KMS-11 (cell line): Measurements from ENCODE around the gene MLLT10.
"Not testable (repeated sequence)": the region's sequence is repeated elsewhere in the genome, so short reads cannot be mapped to it uniquely, and the experiment has no call there.

ENCODE experiments used
- H2AFZ ChIP-seq: fragments of 200-600 bp; sonication (generic); 2 replicates; pipeline ENCODE4 v1.6.1; 2016; ENCODE audit warnings: antibody characterized with exemption, mixed run types, low read depth
- H3K27ac ChIP-seq: fragments of 200-600 bp; sonication (generic); 2 replicates; pipeline ENCODE4 v1.6.1; 2016; ENCODE audit warnings: mild to moderate bottlenecking, mixed run types
- H3K27me3 ChIP-seq: fragments of 200-600 bp; sonication (generic); 2 replicates; pipeline ENCODE4 v1.6.1; 2017; ENCODE audit warnings: mild to moderate bottlenecking, low read depth, mixed run types, moderate library complexity; ENCODE audit not compliant: insufficient read depth
- H3K36me3 ChIP-seq: fragments of 200-600 bp; sonication (generic); 2 replicates; pipeline ENCODE4 v1.6.1; 2017; ENCODE audit warnings: mild to moderate bottlenecking, mixed run types; ENCODE audit not compliant: insufficient read depth
- H3K4me1 ChIP-seq: fragments of 200-600 bp; sonication (generic); 2 replicates; pipeline ENCODE4 v1.6.1; 2016; ENCODE audit warnings: mild to moderate bottlenecking, low read depth, mixed run types; ENCODE audit not compliant: poor library complexity, severe bottlenecking
- H3K4me2 ChIP-seq: fragments of 200-600 bp; sonication (generic); 2 replicates; pipeline ENCODE4 v1.7.0; 2016; ENCODE audit warnings: mild to moderate bottlenecking, mixed run types
- H3K4me3 ChIP-seq: fragments of 200-600 bp; sonication (generic); IDR thresholded peaks from 2 replicates; pipeline ENCODE4 v1.6.1; 2017; ENCODE audit warnings: low read depth, low read length, mixed read lengths; ENCODE audit not compliant: insufficient read depth
- H3K79me2 ChIP-seq: fragments of 200-600 bp; sonication (generic); 2 replicates; pipeline ENCODE4 v1.6.1; 2016; ENCODE audit warnings: low read depth, mixed run types; ENCODE audit not compliant: insufficient read depth
- H3K9ac ChIP-seq: fragments of 200-600 bp; sonication (generic); 2 replicates; pipeline ENCODE4 v1.6.1; 2016; ENCODE audit warnings: mild to moderate bottlenecking, mixed run types
- H4K20me1 ChIP-seq: fragments of 200-600 bp; sonication (generic); 2 replicates; pipeline ENCODE4 v1.6.1; 2016; ENCODE audit warnings: mild to moderate bottlenecking, mixed run types; ENCODE audit not compliant: insufficient read depth
- CTCF ChIP-seq: fragments of 200-600 bp; sonication (generic); conservative IDR thresholded peaks from 2 replicates; pipeline ENCODE4 v1.6.1; 2017; ENCODE audit warnings: low read depth, mild to moderate bottlenecking, antibody characterized with exemption, low read length, moderate library complexity, mixed read lengths

MLLT10 gene

DNA sequence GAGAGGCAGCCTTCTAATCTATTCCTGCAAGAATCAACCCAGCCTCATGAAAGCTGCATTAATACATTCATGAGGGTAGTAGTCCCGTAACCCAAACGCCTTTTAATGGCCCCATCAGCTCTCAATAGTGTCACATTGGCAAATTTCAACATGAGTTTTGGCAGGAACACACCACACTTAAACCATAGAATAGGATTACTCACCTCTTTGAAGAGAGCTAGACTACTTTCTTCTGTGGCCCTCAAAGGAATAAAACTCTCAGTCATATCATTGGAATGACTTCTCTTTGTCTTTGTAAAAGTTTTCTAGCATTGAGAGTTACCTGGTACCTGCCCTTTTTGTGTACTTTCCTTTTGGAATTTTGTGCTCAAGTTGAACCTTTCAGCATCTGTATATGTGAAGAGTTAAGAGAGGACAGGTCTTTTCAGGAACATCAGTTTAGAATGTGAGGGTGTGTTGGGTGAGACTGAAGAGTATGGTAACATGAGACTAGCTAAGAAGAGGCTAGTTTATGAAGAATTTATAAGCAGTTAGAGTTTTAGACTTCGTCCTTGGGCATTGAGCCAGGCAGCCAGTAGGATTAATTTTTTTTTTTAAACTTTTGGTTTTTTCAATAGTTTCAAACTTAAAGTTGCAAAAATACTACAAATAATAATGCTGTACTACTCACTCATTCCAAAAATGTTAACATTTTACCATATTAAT is 92.6 kb downstream of the MLLT10 start:
- H3K79me2 ChIP-seq = no peaks in the 10 kb centered on the region

DNA sequence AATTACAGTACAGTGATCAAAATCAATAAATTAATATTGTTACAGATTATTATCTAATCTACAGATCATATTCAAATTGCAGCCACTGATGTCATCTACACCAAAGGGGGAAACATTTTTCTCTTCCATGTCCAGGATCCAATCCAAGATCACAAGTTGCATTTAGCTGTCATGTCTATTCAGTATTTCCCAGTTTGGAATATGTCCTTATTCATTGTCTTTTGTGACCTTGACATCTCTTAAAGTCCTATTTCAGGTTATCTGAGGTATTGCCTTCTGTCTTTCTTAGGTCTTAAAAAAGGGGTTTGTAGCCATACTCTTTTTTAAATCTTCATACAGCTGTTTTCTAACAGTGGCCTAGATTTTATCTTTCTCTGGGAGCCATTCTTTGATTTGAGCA is 93.3 kb downstream of the MLLT10 start:
- Histone ChIP-seq H3K4me1 (peaks cover 20% of the 10 kb centered on the region), H3K27me3 (no peaks in the 10 kb centered on the region), H4K20me1 (no peaks in the 10 kb centered on the region), H3K27ac (peak overlapping the region; percentile 22; the same call in 1 of the 2 replicates), H3K4me3 (no peak overlapping the region), H3K36me3 (no peaks in the 10 kb centered on the region), H3K9ac (no peak overlapping the region), H2AFZ (no peak overlapping the region), H3K79me2 (no peaks in the 10 kb centered on the region), H3K4me2 (peak overlapping the region; percentile 24; the same call in 1 of the 2 replicates)
- TF ChIP-seq CTCF = no peak

More for the DNA sequence above, 92.6 kb downstream of the MLLT10 start:
- H3K27ac ChIP-seq = no peak overlapping the region; the same call in 1 of the 2 replicates
- H3K4me1 ChIP-seq = peaks cover 20% of the 10 kb centered on the region
- no peak overlapping the region for H3K4me3 ChIP-seq
- no peak overlapping the region for H3K9ac ChIP-seq
- no peaks in the 10 kb centered on the region for H3K27me3 ChIP-seq
- peak overlapping the region; percentile 24; the same call in 1 of the 2 replicates for H3K4me2 ChIP-seq
- no peaks in the 10 kb centered on the region for H4K20me1 ChIP-seq
- H3K36me3 ChIP-seq = no peaks in the 10 kb centered on the region
- TF ChIP-seq CTCF = no peak
- no peak overlapping the region for H2AFZ ChIP-seq

- H3K27ac ChIP-seq = peak overlapping the region; percentile 22; the same call in 1 of the 2 replicates
- no peaks in the 10 kb centered on the region for H3K27me3 ChIP-seq
- H3K9ac ChIP-seq = no peak overlapping the region
- no peaks in the 10 kb centered on the region for H3K79me2 ChIP-seq
- no peak for TF ChIP-seq CTCF
- no peak overlapping the region for H3K4me3 ChIP-seq
- H3K4me1 ChIP-seq = peaks cover 20% of the 10 kb centered on the region
- H2AFZ ChIP-seq = no peak overlapping the region
- H3K4me2 ChIP-seq = peak overlapping the region; percentile 24; the same call in 1 of the 2 replicates
- no peaks in the 10 kb centered on the region for H3K36me3 ChIP-seq
- no peaks in the 10 kb centered on the region for H4K20me1 ChIP-seq
These were observed 94.0 kb downstream of the MLLT10 start for GRCh38 chr10:21628023-21628422.

- H3K27me3 ChIP-seq, H2AFZ ChIP-seq, H3K9ac ChIP-seq, H3K4me3 ChIP-seq, H3K27ac ChIP-seq, H4K20me1 ChIP-seq, H3K36me3 ChIP-seq, H3K4me2 ChIP-seq, H3K79me2 ChIP-seq: not testable (repeated sequence)
- peaks cover 20% of the 10 kb centered on the region for H3K4me1 ChIP-seq
These were observed 94.6 kb downstream of the MLLT10 start for GRCh38 chr10:21628645-21629044.
